Spinal cord (tissue), 10 donors: ENCODE data around the gene GPHN. TPM values are rescaled to one million over a fixed set of nuclear protein-coding genes. Genes with fewer than 3 reads are reported as not detected.

Source experiments
- DNase-seq, 6 donors: peaks; one replicate each; pipeline versions ENCODE4 v3.0.0 to v3.0.0-alpha.2; 2013 to 2015; ENCODE audit warnings: low spot score in 6 of 6, low read depth in 4 of 6
- H3K27ac ChIP-seq: one replicate; pipeline ENCODE4 v1.5.1; 2013; ENCODE audit warnings: low read depth, low read length, control low read depth
- H3K27me3 ChIP-seq: one replicate; pipeline ENCODE4 v1.6.1; 2013; ENCODE audit warnings: low read length; ENCODE audit not compliant: control insufficient read depth, insufficient read depth
- H3K36me3 ChIP-seq: one replicate; pipeline ENCODE4 v1.6.1; 2013; ENCODE audit warnings: low read length; ENCODE audit not compliant: control insufficient read depth, insufficient read depth
- H3K4me1 ChIP-seq: one replicate; pipeline ENCODE4 v1.6.1; 2013; ENCODE audit warnings: low read length; ENCODE audit not compliant: control insufficient read depth, insufficient read depth
- H3K4me3 ChIP-seq: one replicate; pipeline ENCODE4 v1.5.1; 2013; ENCODE audit warnings: low read depth, low read length, control low read depth
- H3K9me3 ChIP-seq: one replicate; pipeline ENCODE4 v1.6.1; 2013; ENCODE audit warnings: low read length; ENCODE audit not compliant: control insufficient read depth, insufficient read depth
- WGBS: methylation state at CpG from one replicate; pipeline ENCODE4 v1.1.5; 2013; ENCODE audit warnings: missing lambda C conversion rate; ENCODE audit not compliant: insufficient coverage; 5-methylcytosine and 5-hydroxymethylcytosine counted together
- polyA plus RNA-seq, 2 donors: library from polyadenylated mRNA; unstranded; fragments of 120-200 nt; gene quantifications; one replicate each; pipeline ENCODE4 v1.2.1, GENCODE V29; 2013; ENCODE audit not compliant: insufficient read length in 2 of 2
- total RNA-seq, 2 donors: library from RNA; depleted of rRNA in 1 of 2; stranded (reverse); fragments of 120-200 nt in 1 of 2; fragments of >200 nt in 1 of 2; gene quantifications; one replicate each; pipeline versions ENCODE4 v1.2.3 to v1.2.4, GENCODE V29; 2013 to 2014
- donor health status: healthy.

The GPHN gene
- total and polyA plus RNA-seq, 4 donors: 38.5 to 115 (median 103) TPM

GRCh38 chr14:66638689-66639088 is 130.7 kb downstream of the GPHN start:
- no peak for DNase-seq
- Histone ChIP-seq H3K27me3 (no peaks in the 10 kb centered on the region), H3K27ac (no peak overlapping the region), H3K4me3 (no peak overlapping the region), H3K4me1 (peaks cover 3% of the 10 kb centered on the region), H3K36me3 (no peaks in the 10 kb centered on the region), H3K9me3 (no peaks in the 10 kb centered on the region)
- no CpG with 5 or more reads among the region's 2 CpGs for WGBS

GRCh38 chr14:66641861-66642635 is 134.1 kb downstream of the GPHN start:
- Histone ChIP-seq H3K4me3 (no peak overlapping the region), H3K4me1 (no peaks in the 10 kb centered on the region), H3K27ac (no peak overlapping the region), H3K9me3 (no peaks in the 10 kb centered on the region), H3K36me3 (no peaks in the 10 kb centered on the region), H3K27me3 (no peaks in the 10 kb centered on the region)
- 38% methylated on average over 1 of the region's 2 CpGs for WGBS
- DNase-seq: peak in 1 of 6 donors; percentile 45

- Histone ChIP-seq H3K36me3 (no peaks in the 10 kb centered on the region), H3K4me3 (no peak overlapping the region), H3K27ac (no peak overlapping the region), H3K27me3 (no peaks in the 10 kb centered on the region), H3K4me1 (no peaks in the 10 kb centered on the region), H3K9me3 (no peaks in the 10 kb centered on the region)
- no peak for DNase-seq
Observed at GRCh38 chr14:66643344-66643743, 135.4 kb downstream of the GPHN start.

- Histone ChIP-seq H3K27me3 (no peaks in the 10 kb centered on the region), H3K4me1 (no peaks in the 10 kb centered on the region), H3K36me3 (no peaks in the 10 kb centered on the region), H3K9me3 (no peaks in the 10 kb centered on the region), H3K4me3 (no peak overlapping the region), H3K27ac (no peak overlapping the region)
- DNase-seq: no peak
- WGBS: no CpG with 5 or more reads among the region's 1 CpG
Observed at GRCh38 chr14:66645716-66646115, 137.8 kb downstream of the GPHN start.

- Histone ChIP-seq H3K27ac (no peak overlapping the region), H3K4me1 (peaks cover 6% of the 10 kb centered on the region), H3K4me3 (no peak overlapping the region), H3K9me3 (no peaks in the 10 kb centered on the region), H3K36me3 (no peaks in the 10 kb centered on the region), H3K27me3 (no peaks in the 10 kb centered on the region)
- no CpG with 5 or more reads among the region's 3 CpGs for WGBS
- peak in 1 of 6 donors; percentile 57 for DNase-seq
Observed at GRCh38 chr14:66649498-66649897, 141.6 kb downstream of the GPHN start.

- Histone ChIP-seq H3K36me3 (no peaks in the 10 kb centered on the region), H3K9me3 (peaks cover 3% of the 10 kb centered on the region), H3K4me1 (peaks cover 6% of the 10 kb centered on the region), H3K4me3 (no peak overlapping the region), H3K27me3 (no peaks in the 10 kb centered on the region), H3K27ac (no peak overlapping the region)
- DNase-seq: peak in 1 of 6 donors; percentile 1
- WGBS: 71% methylated on average over 3 of the region's 3 CpGs
Observed at GRCh38 chr14:66650491-66650911, 142.6 kb downstream of the GPHN start.

GRCh38 chr14:66651536-66652220 is 143.7 kb downstream of the GPHN start:
- Histone ChIP-seq H3K4me1 (peaks cover 6% of the 10 kb centered on the region), H3K36me3 (no peaks in the 10 kb centered on the region), H3K9me3 (peaks cover 4% of the 10 kb centered on the region), H3K27ac (no peak overlapping the region), H3K4me3 (no peak overlapping the region), H3K27me3 (no peaks in the 10 kb centered on the region)
- WGBS: no CpG with 5 or more reads among the region's 5 CpGs
- peak in 1 of 6 donors; percentile 0 for DNase-seq

- H3K4me1 ChIP-seq: peaks cover 6% of the 10 kb centered on the region
- peak in 4 of 6 donors; percentile 23 to 74 (median 46) for DNase-seq
- WGBS: no CpG with 5 or more reads among the region's 3 CpGs
- H3K27ac ChIP-seq: peak overlapping the region; percentile 44
- no peaks in the 10 kb centered on the region for H3K36me3 ChIP-seq
- peaks cover 12% of the 10 kb centered on the region for H3K9me3 ChIP-seq
- no peak overlapping the region for H3K4me3 ChIP-seq
- H3K27me3 ChIP-seq: no peaks in the 10 kb centered on the region
Observed at GRCh38 chr14:66652525-66653106, 144.7 kb downstream of the GPHN start.

- Histone ChIP-seq H3K27me3 (no peaks in the 10 kb centered on the region), H3K9me3 (peaks cover 15% of the 10 kb centered on the region), H3K36me3 (no peaks in the 10 kb centered on the region), H3K4me1 (peaks cover 1% of the 10 kb centered on the region), H3K27ac (no peak overlapping the region), H3K4me3 (no peak overlapping the region)
- DNase-seq: no peak
- 82% methylated on average over 2 of the region's 3 CpGs for WGBS
Observed at GRCh38 chr14:66657780-66658179, 149.8 kb downstream of the GPHN start.
